Liver (tissue), 3 donors: ENCODE results near the gene MRO.

Experiments used
- ATF3 ChIP-seq: IDR thresholded peaks from 2 replicates; pipeline ENCODE4 v1.6.1; 2016; ENCODE audit warnings: antibody characterized with exemption
- CTCF ChIP-seq: fragments of 150-350 bp; IDR thresholded peaks from 2 replicates; pipeline ENCODE4 v1.5.1; 2017; ENCODE audit warnings: improper control_type of control experiment, low read depth, low read length; ENCODE audit not compliant: missing input control
- EGR1 ChIP-seq, 2 donors: IDR thresholded peaks; 2 replicates each; pipeline ENCODE4 v1.6.1; 2016 to 2018; ENCODE audit warnings: antibody characterized with exemption in 2 of 2, low read depth in 2 of 2
- FOXA1 ChIP-seq: IDR thresholded peaks from 2 replicates; pipeline ENCODE4 v1.6.1; 2016; ENCODE audit warnings: antibody characterized with exemption
- HNF4G ChIP-seq: IDR thresholded peaks from 2 replicates; pipeline ENCODE4 v1.6.1; 2016; ENCODE audit warnings: antibody characterized with exemption
- JUND ChIP-seq, 2 donors: IDR thresholded peaks; 2 replicates each; pipeline ENCODE4 v1.6.1; 2016; ENCODE audit warnings: antibody characterized with exemption in 2 of 2
- MAX ChIP-seq: IDR thresholded peaks from 2 replicates; pipeline ENCODE4 v1.6.1; 2016; ENCODE audit warnings: antibody characterized with exemption
- RAD21 ChIP-seq, 2 donors: IDR thresholded peaks; 2 replicates each; pipeline ENCODE4 v1.6.1; 2016; ENCODE audit warnings: antibody characterized with exemption in 2 of 2, mild to moderate bottlenecking in 2 of 2
- REST ChIP-seq: IDR thresholded peaks from 2 replicates; pipeline ENCODE4 v1.6.1; 2016; ENCODE audit warnings: antibody characterized with exemption, mild to moderate bottlenecking
- RXRA ChIP-seq, 2 donors: IDR thresholded peaks; 2 replicates each; pipeline ENCODE4 v1.6.1; 2017 to 2018; ENCODE audit warnings: antibody characterized with exemption in 2 of 2, mild to moderate bottlenecking in 1 of 2
- TAF1 ChIP-seq: conservative IDR thresholded peaks from 2 replicates; pipeline ENCODE4 v1.6.1; 2016; ENCODE audit warnings: antibody characterized with exemption, mild to moderate bottlenecking
- YY1 ChIP-seq: IDR thresholded peaks from 2 replicates; pipeline ENCODE4 v1.6.1; 2016; ENCODE audit warnings: antibody characterized with exemption, mild to moderate bottlenecking
- donor health status: healthy.
- donor health status: healthy.

- TF ChIP-seq REST: no peak
- no peak for TF ChIP-seq HNF4G
- no peak for TF ChIP-seq CTCF
- no peak for TF ChIP-seq YY1
- no peak for TF ChIP-seq FOXA1
- no peak for TF ChIP-seq EGR1 (IDR thresholded peaks at IDR 0.05; ENCODE audit: low read depth in 2 of 2)
- TF ChIP-seq JUND (IDR thresholded peaks at IDR 0.05): no peak
- TF ChIP-seq RAD21 (IDR thresholded peaks at IDR 0.05): no peak
- TF ChIP-seq TAF1: no peak
- no peak for TF ChIP-seq MAX
- TF ChIP-seq ATF3: no peak
- no peak for TF ChIP-seq RXRA (IDR thresholded peaks at IDR 0.05)
Observed at GRCh38 chr18:50788284-50788683, 31.5 kb downstream of the MRO start.
